NCI-H1105 treated with DMSO at 0.1 percent for 48 hours (cell line): Measurements from ENCODE around the gene TRAPPC6A.

Experiments
- DNase-seq: peaks from one replicate; lab custom pipeline; 2025; lab: John Stamatoyannopoulos, UW

TRAPPC6A gene

GRCh38 chr19:45149129-45149528 is 28.9 kb downstream of the TRAPPC6A start:
- DNase-seq, result no peak

- no peak for DNase-seq
These were observed 30.0 kb downstream of the TRAPPC6A start for GRCh38 chr19:45147835-45148676.

GRCh38 chr19:45146741-45147205 is 31.3 kb downstream of the TRAPPC6A start:
- no peak for DNase-seq

DNA sequence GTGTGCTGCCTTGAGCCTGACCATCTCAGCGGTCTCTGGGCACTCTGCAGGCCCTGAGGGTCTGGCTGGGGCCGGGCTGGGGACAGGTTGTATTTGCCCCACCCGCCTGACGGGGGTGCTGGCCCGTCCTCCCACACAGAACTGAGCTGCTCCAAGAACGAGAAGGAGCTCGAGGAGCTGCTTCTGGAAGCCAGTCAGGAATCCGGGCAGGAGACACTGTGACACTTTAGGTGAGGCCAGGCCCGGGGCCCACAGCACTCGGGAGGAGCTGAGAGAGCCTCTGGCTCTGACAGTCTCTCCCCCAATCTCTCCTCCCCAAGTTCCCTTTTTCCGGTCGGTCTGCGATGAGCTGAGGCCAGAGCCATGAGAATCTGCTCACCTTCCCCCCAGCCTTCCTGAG is 31.8 kb downstream of the TRAPPC6A start:
- no peak for DNase-seq

DNA sequence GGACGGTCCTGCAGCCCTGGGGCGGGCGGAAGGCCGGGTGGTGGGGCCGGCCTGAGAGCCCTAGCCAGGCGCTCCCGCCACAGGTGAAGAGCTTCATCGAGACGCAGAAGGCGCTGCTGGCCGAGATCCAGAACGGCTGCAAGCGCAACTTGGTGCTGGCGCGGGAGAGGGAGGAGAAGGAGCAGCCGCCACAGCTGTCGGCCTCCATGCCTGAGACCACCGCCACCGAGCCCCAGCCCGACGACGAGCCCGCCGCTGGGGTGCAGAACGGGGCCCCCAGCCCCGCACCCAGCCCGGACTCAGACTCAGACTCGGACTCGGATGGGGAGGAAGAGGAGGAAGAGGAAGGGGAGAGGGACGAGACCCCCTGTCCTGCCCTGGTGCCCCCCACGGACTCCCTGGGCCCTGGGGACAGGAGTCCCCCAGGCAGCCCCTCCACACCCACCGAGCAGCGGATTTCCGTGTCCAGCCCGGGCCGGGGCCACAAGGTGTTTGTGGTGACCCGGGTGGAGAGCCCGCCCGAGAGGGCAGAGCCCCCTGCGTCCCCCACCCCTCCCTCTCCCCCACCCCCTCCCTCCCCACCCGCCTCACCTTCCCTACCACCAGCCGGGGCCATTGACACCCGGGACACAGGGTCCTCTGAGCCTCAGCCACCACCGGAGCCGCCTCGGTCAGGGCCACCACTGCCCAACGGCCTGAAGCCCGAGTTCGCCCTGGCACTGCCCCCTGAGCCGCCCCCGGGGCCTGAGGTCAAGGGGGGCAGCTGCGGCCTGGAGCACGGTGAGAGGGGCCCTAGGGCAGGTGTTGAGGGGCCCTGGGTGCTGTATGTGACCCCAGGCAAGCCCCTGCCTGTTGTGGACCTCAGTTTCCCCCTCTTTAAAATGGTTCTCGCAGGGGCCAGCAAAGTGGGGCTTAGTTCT is 32.5 kb downstream of the TRAPPC6A start:
- DNase-seq, result no peak

GRCh38 chr19:45144431-45145269 is 33.4 kb downstream of the TRAPPC6A start:
- DNase-seq, result no peak

- no peak for DNase-seq
These were observed 35.3 kb downstream of the TRAPPC6A start for GRCh38 chr19:45142726-45143110.

DNA sequence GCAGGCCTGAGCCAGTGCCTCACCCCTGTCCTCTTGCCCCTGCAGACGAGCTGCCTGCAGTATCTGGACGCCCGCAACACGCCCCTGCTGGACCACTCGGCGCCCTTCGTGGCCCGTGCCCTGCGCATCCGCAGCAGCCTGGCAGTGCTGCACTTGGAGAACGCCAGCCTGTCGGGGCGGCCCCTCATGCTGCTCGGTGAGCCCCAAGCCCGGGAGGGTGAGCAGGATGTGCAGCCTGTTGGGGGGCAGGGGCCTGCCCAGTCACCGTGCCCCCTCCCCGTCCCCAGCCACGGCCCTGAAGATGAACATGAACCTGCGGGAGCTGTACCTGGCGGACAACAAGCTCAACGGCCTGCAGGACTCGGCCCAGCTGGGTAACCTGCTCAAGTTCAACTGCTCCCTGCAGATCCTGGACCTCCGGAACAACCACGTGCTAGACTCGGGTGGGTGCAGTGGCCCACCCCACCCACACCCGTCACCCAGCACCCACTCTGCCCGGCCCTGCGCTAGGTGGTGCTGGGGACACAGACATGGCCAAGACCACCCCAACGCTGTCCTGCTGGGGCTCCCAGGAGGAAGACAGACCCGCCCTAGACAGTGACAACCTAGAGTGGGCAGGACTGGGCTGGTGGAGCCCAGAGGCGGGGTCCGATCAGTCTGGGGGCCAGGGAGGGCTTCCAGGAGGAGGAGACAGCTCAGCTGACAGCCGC is 35.9 kb downstream of the TRAPPC6A start:
- no peak for DNase-seq

- DNase-seq, result no peak
These were observed 36.7 kb downstream of the TRAPPC6A start for GRCh38 chr19:45141203-45141900.

- DNase-seq, result no peak
These were observed 37.5 kb downstream of the TRAPPC6A start for GRCh38 chr19:45140533-45140932.

DNA sequence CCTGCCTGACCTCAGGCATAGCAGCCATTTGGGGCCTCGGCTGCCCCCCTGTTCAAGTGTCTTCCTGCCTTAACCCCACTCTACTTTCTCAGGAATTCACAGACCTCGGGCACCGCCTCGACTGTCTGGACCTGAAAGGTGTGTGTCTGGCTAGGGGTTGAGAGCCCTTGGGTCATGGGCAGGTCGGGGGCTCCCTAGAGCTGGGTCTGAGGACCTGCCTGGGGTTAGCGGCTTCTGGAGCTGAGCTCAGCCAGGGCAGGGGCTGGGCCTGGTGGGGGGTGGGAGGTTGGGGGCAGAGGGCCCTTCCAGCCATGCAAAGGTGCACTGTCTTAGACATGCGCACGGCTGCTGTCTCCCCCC is 37.9 kb downstream of the TRAPPC6A start:
- DNase-seq, result no peak

GRCh38 chr19:45139286-45140143 is 38.5 kb downstream of the TRAPPC6A start:
- no peak for DNase-seq

DNA sequence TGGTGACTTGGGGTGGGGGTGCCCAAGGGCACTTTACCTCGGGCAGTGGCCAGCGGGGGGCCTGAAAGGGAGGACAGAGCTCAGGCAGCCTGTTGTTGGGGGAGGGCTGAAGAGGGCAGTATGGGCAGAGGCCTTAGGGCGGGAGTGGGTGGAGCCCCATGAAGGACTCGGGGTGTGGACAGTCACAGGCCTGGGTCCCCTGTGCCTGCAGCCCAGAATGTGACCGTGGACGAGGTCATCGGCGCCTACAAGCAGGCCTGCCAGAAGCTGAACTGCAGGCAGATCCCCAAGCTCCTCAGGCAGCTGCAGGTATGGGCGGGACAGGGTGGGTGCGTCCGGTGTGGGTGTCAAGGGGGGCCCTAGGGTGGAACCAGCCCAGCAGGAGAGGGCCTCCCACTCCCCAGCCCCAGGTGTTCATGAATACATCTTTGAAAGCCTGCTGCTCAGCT is 39.7 kb downstream of the TRAPPC6A start:
- no peak for DNase-seq

GRCh38 chr19:45137179-45137761 is 40.8 kb downstream of the TRAPPC6A start:
- DNase-seq, result no peak

GRCh38 chr19:45136507-45137178 is 41.4 kb downstream of the TRAPPC6A start:
- DNase-seq, result no peak

DNA sequence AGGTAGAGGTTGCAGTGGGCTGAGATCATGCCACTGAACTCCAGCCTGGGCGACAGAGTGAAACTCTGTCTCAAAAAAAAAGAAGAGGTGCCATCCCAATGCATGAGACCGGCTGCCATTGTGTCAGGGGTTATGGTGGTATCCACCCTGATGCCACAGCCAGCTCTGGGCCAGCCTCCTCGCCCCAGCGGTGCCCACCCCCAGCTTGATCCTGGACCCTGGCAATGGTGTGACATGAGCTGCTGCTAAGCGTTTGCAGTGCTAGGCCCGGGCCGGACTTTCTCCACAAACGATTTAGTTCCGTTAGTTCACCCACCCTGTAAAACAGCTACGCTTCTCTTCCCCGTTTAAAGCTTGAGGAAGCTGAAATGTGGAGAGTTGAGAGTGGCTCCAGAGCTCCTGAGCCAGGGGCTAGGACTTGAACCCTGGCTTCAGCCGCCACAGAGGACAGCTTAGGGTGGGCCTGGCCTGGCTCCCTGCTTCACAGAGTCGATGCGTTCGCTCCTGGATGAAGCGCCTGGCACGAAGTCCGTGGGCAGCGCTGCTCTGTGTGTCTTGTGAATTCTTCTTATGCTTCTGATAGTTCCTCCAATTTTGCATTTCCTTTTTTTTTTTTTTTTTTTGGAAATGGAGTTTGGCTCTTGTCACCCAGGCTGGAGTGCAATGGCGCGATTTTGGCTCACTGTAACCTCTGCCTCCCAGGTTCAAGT is 42.7 kb downstream of the TRAPPC6A start:
- DNase-seq, result no peak

DNA sequence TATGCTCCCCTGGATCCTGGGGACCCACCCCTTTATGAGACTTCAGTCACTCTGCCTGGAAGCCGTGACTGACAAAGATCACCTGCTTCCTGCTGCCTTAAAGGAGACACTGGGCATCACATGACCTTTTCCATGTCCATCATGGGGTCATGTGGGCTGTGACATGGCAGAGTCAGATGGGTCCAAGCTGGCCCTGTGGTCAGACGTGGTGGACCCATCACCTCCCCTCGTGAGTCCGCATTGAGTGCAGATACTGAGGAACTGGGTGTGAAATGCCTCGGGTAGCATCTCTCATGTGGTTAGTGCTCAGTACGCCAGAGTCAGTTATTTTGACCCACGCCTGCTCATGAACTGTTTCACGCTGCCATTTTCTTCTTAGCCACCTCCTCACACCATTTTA is 44.4 kb downstream of the TRAPPC6A start:
- no peak for DNase-seq
